NB4 (cell line): ENCODE measurements around the gene XYLT1.

Experiments used
- DNase-seq: peaks from one replicate; pipeline ENCODE4 v3.0.0; 2010; ENCODE audit warnings: low read depth
- H3K4me3 ChIP-seq: one replicate; pipeline ENCODE4 v1.5.1; 2011; ENCODE audit warnings: mild to moderate bottlenecking, low read depth, low read length, moderate library complexity
- MAX ChIP-seq: IDR thresholded peaks from 2 replicates; pipeline ENCODE4 v1.6.1; 2011; ENCODE audit warnings: low read depth, low read length
- MYC ChIP-seq: IDR thresholded peaks from 2 replicates; pipeline ENCODE4 v1.6.1; 2011; ENCODE audit warnings: low read depth, low read length
- POLR2A ChIP-seq: IDR thresholded peaks from 2 replicates; pipeline ENCODE4 v1.6.1; 2011; ENCODE audit warnings: mild to moderate bottlenecking; ENCODE audit not compliant: insufficient read length; ENCODE audit errors: extremely low read depth
- TF ChIP-seq, protein P1 (sequence below): IDR thresholded peaks from one replicate; pipeline ENCODE4 v1.5.1; 2012; ENCODE audit warnings: low read depth, low read length

Gene XYLT1

GRCh38 chr16:17056666-17057065 is 414.1 kb downstream of the XYLT1 start:
- H3K4me3 ChIP-seq: no peak overlapping the region
- TF ChIP-seq MAX (no peak), MYC (no peak), POLR2A (no peak)
- TF ChIP-seq, protein P1, sequence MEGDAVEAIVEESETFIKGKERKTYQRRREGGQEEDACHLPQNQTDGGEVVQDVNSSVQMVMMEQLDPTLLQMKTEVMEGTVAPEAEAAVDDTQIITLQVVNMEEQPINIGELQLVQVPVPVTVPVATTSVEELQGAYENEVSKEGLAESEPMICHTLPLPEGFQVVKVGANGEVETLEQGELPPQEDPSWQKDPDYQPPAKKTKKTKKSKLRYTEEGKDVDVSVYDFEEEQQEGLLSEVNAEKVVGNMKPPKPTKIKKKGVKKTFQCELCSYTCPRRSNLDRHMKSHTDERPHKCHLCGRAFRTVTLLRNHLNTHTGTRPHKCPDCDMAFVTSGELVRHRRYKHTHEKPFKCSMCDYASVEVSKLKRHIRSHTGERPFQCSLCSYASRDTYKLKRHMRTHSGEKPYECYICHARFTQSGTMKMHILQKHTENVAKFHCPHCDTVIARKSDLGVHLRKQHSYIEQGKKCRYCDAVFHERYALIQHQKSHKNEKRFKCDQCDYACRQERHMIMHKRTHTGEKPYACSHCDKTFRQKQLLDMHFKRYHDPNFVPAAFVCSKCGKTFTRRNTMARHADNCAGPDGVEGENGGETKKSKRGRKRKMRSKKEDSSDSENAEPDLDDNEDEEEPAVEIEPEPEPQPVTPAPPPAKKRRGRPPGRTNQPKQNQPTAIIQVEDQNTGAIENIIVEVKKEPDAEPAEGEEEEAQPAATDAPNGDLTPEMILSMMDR: no peak
- DNase-seq: no peak

DNA sequence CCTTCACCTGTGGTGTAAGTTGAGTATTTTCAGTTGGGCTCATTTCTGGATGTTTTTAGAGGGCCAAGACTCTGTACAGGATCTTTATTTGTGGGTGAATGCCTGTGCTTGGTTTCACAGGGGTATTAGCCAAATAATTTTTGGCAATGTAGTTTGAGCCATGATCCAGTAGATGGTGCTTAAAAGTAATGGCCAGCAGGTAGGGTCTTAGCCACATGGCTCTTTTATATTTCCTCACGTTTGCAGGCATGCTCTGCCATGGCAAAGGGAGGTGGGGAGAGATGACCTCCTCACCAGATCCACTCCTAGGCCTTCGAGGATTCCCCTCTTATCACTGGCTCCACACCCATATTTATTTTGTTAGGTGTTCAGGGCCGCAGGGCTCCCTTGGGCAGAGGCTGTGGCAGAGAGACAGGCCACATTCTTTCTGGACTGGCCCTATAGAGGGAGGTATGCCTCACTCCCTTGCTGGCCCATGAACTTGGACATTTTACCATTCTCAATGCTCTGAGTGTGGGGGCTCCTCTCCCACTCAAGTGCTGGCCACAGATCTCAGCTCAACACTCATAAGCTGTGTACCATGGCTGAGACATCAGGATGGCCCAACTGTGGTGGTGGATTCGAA is 417.1 kb downstream of the XYLT1 start:
- TF ChIP-seq MAX: no peak
- TF ChIP-seq POLR2A: no peak
- TF ChIP-seq, protein P1: no peak
- TF ChIP-seq MYC: no peak
- no peak overlapping the region for H3K4me3 ChIP-seq
- DNase-seq: no peak
